GM21619 (cell line): ENCODE data around the gene GPR157.
A peak's percentile ranks its signal among the peaks of the same experiment; 100 is the strongest.

Experiments used
- ATAC-seq: cut with Tn5 transposase; IDR thresholded peaks from one replicate; pipeline ENCODE4 v1.9.1; 2021; ENCODE audit not compliant: unreplicated experiment

GPR157 gene

GRCh38 chr1:9093581-9093980 lies 35.3 kb downstream of the GPR157 start:
- no peak for ATAC-seq

GRCh38 chr1:9093091-9093490 lies 35.8 kb downstream of the GPR157 start:
- no peak for ATAC-seq

- ATAC-seq: no peak
Observed at GRCh38 chr1:9088807-9089206, 40.1 kb downstream of the GPR157 start.

- ATAC-seq: no peak
Observed at GRCh38 chr1:9087411-9088125, 41.3 kb downstream of the GPR157 start.

- ATAC-seq: no peak
Observed at GRCh38 chr1:9086796-9087195, 42.1 kb downstream of the GPR157 start.

- ATAC-seq: no peak
Observed at GRCh38 chr1:9086045-9086444, 42.9 kb downstream of the GPR157 start.

GRCh38 chr1:9085306-9085940 lies 43.5 kb downstream of the GPR157 start:
- ATAC-seq: no peak

GRCh38 chr1:9084906-9085305 lies 44.0 kb downstream of the GPR157 start:
- ATAC-seq: no peak

- ATAC-seq: no peak
Observed at GRCh38 chr1:9081473-9081872, 47.4 kb downstream of the GPR157 start.

GRCh38 chr1:9080705-9081291 lies 48.1 kb downstream of the GPR157 start:
- ATAC-seq: peak; percentile 9

- peak; percentile 40 for ATAC-seq
Observed at GRCh38 chr1:9079988-9080704, 48.8 kb downstream of the GPR157 start.

- no peak for ATAC-seq
Observed at GRCh38 chr1:9078752-9079500, 50.0 kb downstream of the GPR157 start.

GRCh38 chr1:9078015-9078751 lies 50.7 kb downstream of the GPR157 start:
- peak; percentile 36 for ATAC-seq

- no peak for ATAC-seq
Observed at GRCh38 chr1:9075022-9075421, 53.9 kb downstream of the GPR157 start.

GRCh38 chr1:9073143-9073542 lies 55.8 kb downstream of the GPR157 start:
- no peak for ATAC-seq

GRCh38 chr1:9071554-9072235 lies 57.2 kb downstream of the GPR157 start:
- no peak for ATAC-seq

- no peak for ATAC-seq
Observed at GRCh38 chr1:9070486-9070885, 58.4 kb downstream of the GPR157 start.

- peak; percentile 87 for ATAC-seq
Observed at GRCh38 chr1:9069326-9070100, 59.4 kb downstream of the GPR157 start, which contains the start of gene SLC2A5. SLC2A5 (minus strand) TSS chr1:9069635; CDS start chr1:9069536, 99 bp downstream.

- peak; percentile 3 for ATAC-seq
Observed at GRCh38 chr1:9068981-9069325, 59.9 kb downstream of the GPR157 start.
